Measurements from ENCODE around the gene ST7L.

- TF ChIP-seq CTCF (IDR thresholded peaks at IDR 0.05) (no peak), POLR2A (IDR thresholded peaks at IDR 0.05) (no peak)
These were observed 109.8 kb downstream of the ST7L start for GRCh38 chr1:112509005-112509659.

All from testis (tissue), 2 donors.